ENCODE measurements around the gene SLC2A5.

DNA sequence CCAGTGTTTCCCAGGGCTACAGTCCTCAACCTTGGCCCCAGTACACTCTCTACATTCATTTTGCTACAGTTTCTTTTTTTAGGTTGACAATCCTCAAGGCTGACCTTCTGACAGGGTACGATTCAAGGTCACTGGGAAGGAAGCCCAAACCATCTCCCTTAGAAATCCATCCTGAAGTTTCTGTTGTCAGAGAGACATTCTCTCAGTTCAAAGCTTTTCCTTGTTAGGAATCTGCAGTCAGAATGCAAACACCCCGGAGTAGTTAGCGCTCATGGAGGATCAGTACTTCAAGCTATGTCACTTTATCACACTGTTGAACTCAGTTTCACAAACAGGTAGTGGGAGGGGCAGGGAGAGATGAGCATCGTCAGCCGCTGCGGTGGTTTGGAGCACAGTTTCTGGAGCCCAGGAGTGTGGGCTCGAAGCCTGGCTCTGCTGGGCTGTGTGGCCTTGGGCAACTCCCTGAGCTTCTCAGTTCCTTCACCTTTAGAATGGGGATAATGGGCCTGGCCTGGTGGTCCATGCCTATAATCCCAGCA is 4.2 kb downstream of the SLC2A5 start:
- TF ChIP-seq, protein P1, sequence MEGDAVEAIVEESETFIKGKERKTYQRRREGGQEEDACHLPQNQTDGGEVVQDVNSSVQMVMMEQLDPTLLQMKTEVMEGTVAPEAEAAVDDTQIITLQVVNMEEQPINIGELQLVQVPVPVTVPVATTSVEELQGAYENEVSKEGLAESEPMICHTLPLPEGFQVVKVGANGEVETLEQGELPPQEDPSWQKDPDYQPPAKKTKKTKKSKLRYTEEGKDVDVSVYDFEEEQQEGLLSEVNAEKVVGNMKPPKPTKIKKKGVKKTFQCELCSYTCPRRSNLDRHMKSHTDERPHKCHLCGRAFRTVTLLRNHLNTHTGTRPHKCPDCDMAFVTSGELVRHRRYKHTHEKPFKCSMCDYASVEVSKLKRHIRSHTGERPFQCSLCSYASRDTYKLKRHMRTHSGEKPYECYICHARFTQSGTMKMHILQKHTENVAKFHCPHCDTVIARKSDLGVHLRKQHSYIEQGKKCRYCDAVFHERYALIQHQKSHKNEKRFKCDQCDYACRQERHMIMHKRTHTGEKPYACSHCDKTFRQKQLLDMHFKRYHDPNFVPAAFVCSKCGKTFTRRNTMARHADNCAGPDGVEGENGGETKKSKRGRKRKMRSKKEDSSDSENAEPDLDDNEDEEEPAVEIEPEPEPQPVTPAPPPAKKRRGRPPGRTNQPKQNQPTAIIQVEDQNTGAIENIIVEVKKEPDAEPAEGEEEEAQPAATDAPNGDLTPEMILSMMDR (IDR thresholded peaks at IDR 0.05; ENCODE audit: borderline replicate concordance, extremely low read depth, low read length, poor library complexity, severe bottlenecking): no peak
- no peak for TF ChIP-seq EZH2 (IDR thresholded peaks at IDR 0.05; ENCODE audit: borderline replicate concordance, low read depth, low read length, severe bottlenecking)
